ENCODE results near the gene GGCX. TPM values are rescaled to one million over a fixed set of nuclear protein-coding genes. Genes with fewer than 3 reads are reported as not detected.

The GGCX gene
- total RNA-seq, 4 donors from 2014 or later, result 15.8 to 37.1 (median 25.8) TPM

DNA sequence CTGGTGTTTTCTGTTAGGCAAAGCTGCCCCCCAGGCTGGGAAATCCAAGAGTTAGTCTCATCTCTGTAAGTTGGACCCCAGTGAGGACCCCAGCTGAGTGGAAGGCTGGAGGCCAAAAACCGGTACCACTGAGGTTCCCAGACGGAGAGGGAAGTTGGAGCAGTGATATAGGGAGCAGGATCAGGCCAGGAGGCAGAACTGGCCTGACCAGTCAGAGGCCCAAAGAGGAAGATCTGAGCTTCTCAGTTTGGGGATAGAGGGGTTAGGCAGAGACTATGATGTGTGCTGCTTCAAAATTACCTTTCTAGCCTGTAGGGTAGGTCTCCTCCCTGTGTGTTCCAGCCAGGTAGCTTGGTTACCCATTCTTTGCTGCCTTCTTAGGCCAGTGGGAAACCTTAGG is 29.7 kb upstream of the GGCX start:
- intact Hi-C loops (cut with DNase I; ENCODE audit: low total_unique reads), result no loop called here
- no peak overlapping the region for H3K4me3 ChIP-seq (ENCODE audit: low read depth, poor library complexity, severe bottlenecking)
- no peak for DNase-seq (ENCODE audit: low spot score in 2 of 2)
- TF ChIP-seq, protein P1, sequence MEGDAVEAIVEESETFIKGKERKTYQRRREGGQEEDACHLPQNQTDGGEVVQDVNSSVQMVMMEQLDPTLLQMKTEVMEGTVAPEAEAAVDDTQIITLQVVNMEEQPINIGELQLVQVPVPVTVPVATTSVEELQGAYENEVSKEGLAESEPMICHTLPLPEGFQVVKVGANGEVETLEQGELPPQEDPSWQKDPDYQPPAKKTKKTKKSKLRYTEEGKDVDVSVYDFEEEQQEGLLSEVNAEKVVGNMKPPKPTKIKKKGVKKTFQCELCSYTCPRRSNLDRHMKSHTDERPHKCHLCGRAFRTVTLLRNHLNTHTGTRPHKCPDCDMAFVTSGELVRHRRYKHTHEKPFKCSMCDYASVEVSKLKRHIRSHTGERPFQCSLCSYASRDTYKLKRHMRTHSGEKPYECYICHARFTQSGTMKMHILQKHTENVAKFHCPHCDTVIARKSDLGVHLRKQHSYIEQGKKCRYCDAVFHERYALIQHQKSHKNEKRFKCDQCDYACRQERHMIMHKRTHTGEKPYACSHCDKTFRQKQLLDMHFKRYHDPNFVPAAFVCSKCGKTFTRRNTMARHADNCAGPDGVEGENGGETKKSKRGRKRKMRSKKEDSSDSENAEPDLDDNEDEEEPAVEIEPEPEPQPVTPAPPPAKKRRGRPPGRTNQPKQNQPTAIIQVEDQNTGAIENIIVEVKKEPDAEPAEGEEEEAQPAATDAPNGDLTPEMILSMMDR (IDR thresholded peaks at IDR 0.05), result no peak
- TF ChIP-seq POLR2A (IDR thresholded peaks at IDR 0.05), result no peak
- 61 to 73% methylated on average over 2 of the region's 2 CpGs for WGBS, 2 donors

DNA sequence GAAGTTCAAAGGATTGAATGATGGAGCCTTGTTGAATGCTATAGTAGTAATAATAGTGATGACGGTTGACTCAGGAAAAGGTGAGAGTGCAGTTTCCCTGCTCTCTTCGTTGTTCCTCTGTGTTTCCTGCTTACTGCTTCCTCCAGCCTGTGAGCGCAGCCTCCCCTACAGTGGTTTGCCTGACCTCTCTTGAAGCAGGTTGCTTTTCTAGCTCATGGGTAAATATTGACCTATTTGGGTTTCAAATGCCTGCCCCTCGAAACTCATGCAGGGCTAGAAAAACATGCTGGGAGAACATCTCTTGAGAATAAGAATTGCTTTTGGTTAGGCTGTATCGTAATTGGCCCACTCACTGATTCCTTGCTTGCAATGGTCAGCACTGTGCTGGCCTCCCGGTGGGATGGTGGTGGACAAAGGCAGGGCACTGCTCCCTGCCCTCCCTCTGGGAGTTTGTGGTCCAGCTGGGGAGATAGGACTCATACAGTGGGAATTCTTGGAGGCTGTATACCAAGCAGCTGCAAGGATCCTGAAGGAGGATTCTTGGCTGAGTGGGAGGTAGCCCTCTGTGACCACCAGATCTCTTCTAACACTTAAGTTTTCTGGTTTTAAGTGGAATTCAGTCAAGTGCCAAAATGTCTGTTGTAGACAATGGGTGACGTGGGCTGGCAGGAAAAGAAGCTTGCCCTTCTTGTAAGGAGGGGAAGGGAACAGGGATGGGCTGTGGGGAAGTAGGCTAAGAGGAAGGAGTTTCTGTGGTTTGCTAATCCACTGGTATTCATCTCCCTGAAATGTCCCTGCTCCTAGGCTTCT is 28.9 kb upstream of the GGCX start:
- intact Hi-C loops (cut with DNase I; ENCODE audit: low total_unique reads), result no loop called here
- TF ChIP-seq POLR2A (IDR thresholded peaks at IDR 0.05), result no peak
- TF ChIP-seq, protein P1 (IDR thresholded peaks at IDR 0.05), result no peak
- no peak for DNase-seq (ENCODE audit: low spot score in 2 of 2)
- WGBS, 2 donors, result 56 to 65% methylated on average over 7 of the region's 7 CpGs
- no peak overlapping the region for H3K4me3 ChIP-seq (ENCODE audit: low read depth, poor library complexity, severe bottlenecking)

DNA sequence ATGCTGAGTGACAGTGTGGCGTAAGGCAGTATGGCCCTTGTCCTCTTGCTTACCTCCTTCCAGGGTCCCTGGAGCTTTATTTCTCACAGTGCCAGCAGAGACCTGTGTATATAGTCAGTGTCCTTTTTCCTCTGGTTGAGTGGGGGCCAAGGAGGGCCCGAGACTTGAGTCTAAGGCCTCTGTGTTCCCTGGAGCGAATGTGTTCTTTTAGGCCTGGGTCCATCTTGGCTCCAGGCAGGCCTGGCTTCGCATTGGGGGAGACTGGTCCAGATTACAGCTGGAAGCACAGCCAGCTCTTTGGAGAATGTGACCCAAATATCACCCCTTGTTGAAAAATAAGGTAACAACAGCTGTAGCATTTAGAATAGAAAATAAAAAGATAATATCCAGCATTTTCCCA is 27.9 kb upstream of the GGCX start:
- intact Hi-C loops (cut with DNase I; ENCODE audit: low total_unique reads), result no loop called here

DNA sequence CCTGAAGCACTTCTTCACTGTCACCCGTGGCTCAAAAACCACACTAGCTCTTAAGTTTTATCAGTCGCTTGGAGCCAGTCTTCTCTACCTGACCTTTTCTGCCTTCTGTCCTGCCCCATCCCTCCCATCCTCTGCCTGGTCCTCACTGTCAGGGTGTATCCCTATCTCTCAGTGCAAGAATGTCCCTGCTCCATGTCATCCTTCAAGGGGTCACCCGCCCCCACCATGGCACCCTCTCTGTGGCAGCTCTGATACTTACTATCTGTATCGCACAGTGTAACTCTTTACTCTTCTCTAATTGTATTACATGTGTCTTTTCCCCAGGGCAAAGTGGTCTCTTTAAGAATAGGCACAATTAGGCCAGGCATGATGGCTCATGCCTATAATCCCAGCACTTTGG is 27.4 kb upstream of the GGCX start:
- intact Hi-C loops (cut with DNase I; ENCODE audit: low total_unique reads), result no loop called here
- H3K4me3 ChIP-seq (ENCODE audit: low read depth, poor library complexity, severe bottlenecking), result no peak overlapping the region
- no peak for TF ChIP-seq POLR2A (IDR thresholded peaks at IDR 0.05)
- TF ChIP-seq, protein P1 (IDR thresholded peaks at IDR 0.05), result no peak
- no peak for DNase-seq (ENCODE audit: low spot score in 2 of 2)
- 77 to 84% methylated on average over 4 of the region's 4 CpGs for WGBS, 2 donors

More for the DNA sequence above, 27.9 kb upstream of the GGCX start:
- DNase-seq (ENCODE audit: low spot score in 2 of 2), result no peak
- TF ChIP-seq, protein P1 (IDR thresholded peaks at IDR 0.05), result no peak
- TF ChIP-seq POLR2A (IDR thresholded peaks at IDR 0.05), result no peak
- H3K4me3 ChIP-seq (ENCODE audit: low read depth, poor library complexity, severe bottlenecking), result no peak overlapping the region
- WGBS, 2 donors, result 76 to 79% methylated on average over 4 of the region's 4 CpGs

DNA sequence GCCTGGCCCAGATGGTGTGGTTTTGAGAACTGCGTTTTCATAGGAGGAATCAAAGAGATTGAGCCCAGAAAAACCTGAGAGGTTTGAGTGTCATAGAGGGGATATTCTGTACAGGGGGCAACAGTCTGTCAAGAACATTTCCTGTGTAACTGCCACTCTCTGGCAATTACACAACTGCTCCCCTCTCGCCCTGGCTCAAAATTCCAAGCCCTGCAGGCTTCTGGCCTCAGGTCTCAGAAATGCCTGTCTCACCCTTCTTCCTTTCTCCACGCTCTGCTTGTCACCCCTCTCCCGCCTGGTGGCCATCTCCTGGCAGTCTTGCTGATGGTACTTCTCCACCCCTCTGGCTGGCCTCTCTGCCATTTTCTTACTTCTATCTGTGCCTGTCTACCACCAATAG is 26.9 kb upstream of the GGCX start:
- H3K4me3 ChIP-seq (ENCODE audit: low read depth, poor library complexity, severe bottlenecking), result no peak overlapping the region
- no peak for DNase-seq (ENCODE audit: low spot score in 2 of 2)
- 71 to 83% methylated on average over 4 of the region's 4 CpGs for WGBS, 2 donors
- intact Hi-C loops (cut with DNase I; ENCODE audit: low total_unique reads), result no loop called here
- no peak for TF ChIP-seq POLR2A (IDR thresholded peaks at IDR 0.05)
- TF ChIP-seq, protein P1 (IDR thresholded peaks at IDR 0.05), result no peak

DNA sequence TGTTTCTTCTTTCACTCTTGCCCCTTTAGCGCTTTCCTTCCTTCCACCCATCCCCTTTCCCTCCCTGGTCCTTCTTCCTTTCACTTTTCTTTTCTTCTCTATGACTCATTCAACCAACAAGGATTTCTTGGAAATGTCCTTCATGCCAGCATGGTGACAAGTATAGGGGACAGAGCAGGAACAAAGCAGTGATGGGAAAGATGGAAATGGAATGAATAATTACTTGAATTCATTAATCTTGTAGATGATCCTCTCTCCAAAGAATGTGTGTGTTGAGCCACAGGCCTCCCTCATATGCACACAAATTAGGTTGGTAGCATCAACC is 24.4 kb upstream of the GGCX start:
- TF ChIP-seq, protein P1 (IDR thresholded peaks at IDR 0.05), result no peak
- TF ChIP-seq POLR2A (IDR thresholded peaks at IDR 0.05), result no peak
- intact Hi-C loops (cut with DNase I; ENCODE audit: low total_unique reads), result no loop called here
- no peak for DNase-seq (ENCODE audit: low spot score in 2 of 2)
- no peak overlapping the region for H3K4me3 ChIP-seq (ENCODE audit: low read depth, poor library complexity, severe bottlenecking)
- 31 to 62% methylated on average over 1 of the region's 1 CpG for WGBS, 2 donors
